Endothelial cell (in vitro differentiated cells): ENCODE data around the gene BTBD3. TPM values are rescaled to one million over a fixed set of nuclear protein-coding genes. Genes with fewer than 3 reads are reported as not detected.

Source experiments
- DNase-seq: peaks from one replicate; pipeline ENCODE4 v3.0.0; 2021; ENCODE audit warnings: low spot score
- H3K27ac Mint-ChIP-seq: one replicate; pipeline ENCODE4 v1.8.0; 2021; ENCODE audit warnings: mixed read lengths, inconsistent platforms; ENCODE audit not compliant: unreplicated experiment
- H3K27me3 Mint-ChIP-seq: one replicate; pipeline ENCODE4 v1.8.0; 2021; ENCODE audit warnings: mild to moderate bottlenecking, moderate library complexity, mixed read lengths, inconsistent platforms; ENCODE audit not compliant: unreplicated experiment
- H3K36me3 Mint-ChIP-seq: one replicate; pipeline ENCODE4 v1.8.0; 2021; ENCODE audit warnings: mild to moderate bottlenecking, low read depth, mixed read lengths, inconsistent platforms; ENCODE audit not compliant: unreplicated experiment
- H3K4me1 Mint-ChIP-seq: one replicate; pipeline ENCODE4 v1.8.0; 2021; ENCODE audit warnings: mild to moderate bottlenecking, mixed read lengths, inconsistent platforms; ENCODE audit not compliant: unreplicated experiment
- H3K4me3 Mint-ChIP-seq: one replicate; pipeline ENCODE4 v1.8.0; 2021; ENCODE audit warnings: mild to moderate bottlenecking, mixed read lengths, inconsistent platforms; ENCODE audit not compliant: unreplicated experiment
- H3K9me3 Mint-ChIP-seq: one replicate; pipeline ENCODE4 v1.8.0; 2021; ENCODE audit warnings: mixed read lengths, inconsistent platforms; ENCODE audit not compliant: unreplicated experiment
- total RNA-seq: library from RNA; stranded (reverse); fragmentation: NEBNext Ultra II Directional; extraction: Animal tissue kit (Norgen Biotek cat#: 25700); gene quantifications from one replicate; pipeline ENCODE4 v1.2.1, GENCODE V29; 2021; ENCODE audit not compliant: unreplicated experiment
- TF ChIP-seq, protein P1 (sequence below): fragments of 200-600 bp; sonication (generic); IDR thresholded peaks from one replicate; pipeline ENCODE4 v1.5.0; 2021; ENCODE audit warnings: antibody characterized with exemption; ENCODE audit not compliant: unreplicated experiment

BTBD3 gene
- total RNA-seq, 1 donor from 2014 or later, result 56.0 TPM

DNA sequence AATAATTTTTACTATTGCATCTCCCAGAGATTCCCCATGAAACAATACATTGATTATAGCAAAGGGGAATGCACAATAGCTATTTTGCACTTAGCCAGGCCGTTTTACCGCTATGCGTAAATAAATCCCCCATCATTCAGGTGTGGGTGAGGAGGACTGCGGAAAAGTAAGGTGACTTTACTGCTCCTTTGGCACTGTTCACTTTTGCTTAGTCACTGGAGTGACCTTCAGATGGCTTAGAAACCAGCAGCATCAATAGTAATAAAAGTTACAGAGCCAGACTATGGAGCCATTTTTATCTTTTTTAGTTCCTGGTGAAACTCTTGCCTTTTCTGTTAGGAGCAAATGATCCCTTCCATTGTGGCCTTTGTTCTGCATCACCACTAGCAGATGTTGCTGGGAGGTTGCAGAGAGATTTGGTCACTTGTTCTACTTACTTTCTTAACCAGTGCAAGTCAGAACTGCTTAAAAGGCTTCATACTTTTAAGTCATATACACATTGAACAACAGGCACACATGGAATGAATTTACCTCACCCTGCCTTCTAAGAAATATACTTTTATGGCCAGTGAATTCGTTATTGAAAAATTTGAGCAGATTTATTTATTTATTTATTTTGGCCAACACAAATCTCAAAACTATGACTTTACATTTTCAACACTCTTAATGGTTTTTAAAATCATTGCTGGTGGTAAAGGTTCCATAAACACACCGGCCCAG, 12.1 kb upstream of the BTBD3 start:
- Mint-ChIP-seq H3K27me3 (peaks cover 5% of the 10 kb centered on the region), H3K9me3 (no peaks in the 10 kb centered on the region), H3K4me3 (no peak overlapping the region), H3K27ac (no peak overlapping the region), H3K4me1 (peaks cover 15% of the 10 kb centered on the region), H3K36me3 (no peaks in the 10 kb centered on the region)
- TF ChIP-seq, protein P1, sequence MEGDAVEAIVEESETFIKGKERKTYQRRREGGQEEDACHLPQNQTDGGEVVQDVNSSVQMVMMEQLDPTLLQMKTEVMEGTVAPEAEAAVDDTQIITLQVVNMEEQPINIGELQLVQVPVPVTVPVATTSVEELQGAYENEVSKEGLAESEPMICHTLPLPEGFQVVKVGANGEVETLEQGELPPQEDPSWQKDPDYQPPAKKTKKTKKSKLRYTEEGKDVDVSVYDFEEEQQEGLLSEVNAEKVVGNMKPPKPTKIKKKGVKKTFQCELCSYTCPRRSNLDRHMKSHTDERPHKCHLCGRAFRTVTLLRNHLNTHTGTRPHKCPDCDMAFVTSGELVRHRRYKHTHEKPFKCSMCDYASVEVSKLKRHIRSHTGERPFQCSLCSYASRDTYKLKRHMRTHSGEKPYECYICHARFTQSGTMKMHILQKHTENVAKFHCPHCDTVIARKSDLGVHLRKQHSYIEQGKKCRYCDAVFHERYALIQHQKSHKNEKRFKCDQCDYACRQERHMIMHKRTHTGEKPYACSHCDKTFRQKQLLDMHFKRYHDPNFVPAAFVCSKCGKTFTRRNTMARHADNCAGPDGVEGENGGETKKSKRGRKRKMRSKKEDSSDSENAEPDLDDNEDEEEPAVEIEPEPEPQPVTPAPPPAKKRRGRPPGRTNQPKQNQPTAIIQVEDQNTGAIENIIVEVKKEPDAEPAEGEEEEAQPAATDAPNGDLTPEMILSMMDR, result no peak
- no peak for DNase-seq

DNA sequence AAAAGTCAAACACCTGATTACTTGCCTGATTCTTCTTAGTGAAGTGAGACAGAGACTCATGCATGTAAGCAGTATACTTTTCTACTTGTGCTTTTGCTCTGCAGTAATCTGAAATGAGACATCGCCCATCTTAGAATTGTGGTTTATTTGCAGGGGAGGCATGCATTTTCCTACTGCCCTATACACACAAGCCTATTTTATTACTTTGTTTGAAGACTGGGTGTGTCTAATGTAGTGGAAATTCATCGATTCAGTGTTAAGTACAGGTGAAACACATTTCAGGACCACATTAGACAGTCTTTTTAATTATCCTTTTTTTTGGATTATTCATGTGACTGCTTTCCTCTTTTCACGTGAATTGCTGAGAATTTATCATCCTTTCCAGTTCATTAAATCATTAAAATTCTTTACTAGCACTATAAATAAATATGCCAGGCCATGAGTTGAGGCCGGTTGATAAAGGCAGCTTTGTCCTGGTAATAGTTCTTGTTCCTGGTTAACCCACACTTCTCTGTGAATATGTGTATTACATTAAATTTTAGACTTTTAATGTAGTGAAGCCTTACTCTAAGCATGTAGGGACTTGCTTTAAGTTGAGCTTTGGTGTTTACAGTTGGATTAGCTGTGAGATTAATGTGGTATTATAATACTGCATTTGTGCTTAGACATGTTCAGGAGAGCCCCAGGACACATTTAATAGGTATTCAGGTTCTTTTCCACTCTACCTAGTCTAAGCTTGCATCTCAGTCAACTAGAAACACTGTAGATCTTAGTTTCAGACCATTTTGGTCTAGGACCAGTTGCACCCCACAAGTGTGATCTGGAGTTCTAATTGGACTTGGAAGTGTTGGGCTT, 10.8 kb upstream of the BTBD3 start:
- Mint-ChIP-seq H3K27me3 (peaks cover 5% of the 10 kb centered on the region), H3K36me3 (no peaks in the 10 kb centered on the region), H3K27ac (no peak overlapping the region), H3K4me3 (no peak overlapping the region), H3K4me1 (peaks cover 12% of the 10 kb centered on the region), H3K9me3 (no peaks in the 10 kb centered on the region)
- TF ChIP-seq, protein P1, result no peak
- DNase-seq, result no peak

DNA sequence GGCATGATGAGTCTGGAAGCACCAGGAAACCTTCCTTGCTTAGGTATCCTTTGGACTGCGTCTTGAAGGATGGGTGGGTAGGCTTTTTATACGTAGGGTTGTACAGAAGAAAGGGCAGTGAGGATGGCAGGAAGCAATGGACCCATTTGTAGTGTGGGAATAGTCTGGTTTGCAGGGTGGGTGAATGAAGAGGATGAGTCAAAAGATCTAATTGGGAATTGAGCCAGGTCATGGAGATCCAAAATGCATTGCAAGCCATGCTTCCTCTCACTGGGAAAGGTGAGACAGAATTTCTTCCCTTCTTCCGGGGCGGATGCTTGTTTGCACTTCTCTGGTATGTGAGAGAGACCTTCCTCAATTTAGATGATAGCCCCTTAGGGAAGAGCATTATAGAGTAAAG, 10.1 kb upstream of the BTBD3 start:
- Mint-ChIP-seq H3K36me3 (no peaks in the 10 kb centered on the region), H3K4me1 (peaks cover 17% of the 10 kb centered on the region), H3K27me3 (peaks cover 5% of the 10 kb centered on the region), H3K9me3 (no peaks in the 10 kb centered on the region), H3K4me3 (no peak overlapping the region), H3K27ac (no peak overlapping the region)
- no peak for DNase-seq
- TF ChIP-seq, protein P1, result no peak

DNA sequence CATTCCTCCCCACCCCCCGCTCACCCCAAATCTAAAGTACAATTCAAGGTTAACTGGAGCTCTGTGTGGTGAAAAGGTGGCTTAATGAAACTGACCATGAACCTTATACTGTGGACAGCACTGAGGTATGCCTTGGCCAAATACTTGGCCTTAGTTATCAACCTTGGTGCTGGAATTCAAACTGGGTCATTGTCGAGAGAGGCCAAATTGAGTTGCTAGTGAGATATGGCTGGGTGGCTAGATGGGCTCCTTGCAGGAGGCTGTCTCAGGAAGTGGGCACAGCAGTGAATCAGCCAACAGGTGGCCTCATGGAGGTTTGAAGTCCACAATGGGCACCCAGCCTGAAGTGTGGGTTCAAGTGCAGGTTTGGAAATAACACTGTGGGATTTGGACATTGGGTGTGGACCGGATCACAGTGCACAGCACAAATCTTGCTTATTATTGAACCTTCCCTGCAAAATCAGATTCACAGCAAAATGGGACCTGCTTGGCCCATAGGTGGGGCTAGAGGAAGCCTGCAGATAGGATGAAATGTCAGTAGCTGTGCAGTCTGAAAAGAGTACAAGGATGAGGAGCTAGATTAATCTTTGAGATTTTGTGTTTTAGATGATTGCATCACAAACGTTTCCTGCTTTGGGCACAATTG, 5.6 kb upstream of the BTBD3 start:
- Mint-ChIP-seq H3K4me1 (peaks cover 28% of the 10 kb centered on the region), H3K4me3 (no peak overlapping the region), H3K9me3 (no peaks in the 10 kb centered on the region), H3K27me3 (peaks cover 5% of the 10 kb centered on the region), H3K27ac (no peak overlapping the region), H3K36me3 (no peaks in the 10 kb centered on the region)
- DNase-seq, result peak; percentile 8
- TF ChIP-seq, protein P1, result peak; percentile 41
